Liver (tissue), 9 donors: ENCODE data around the gene KRT83. TPM values are rescaled to one million over a fixed set of nuclear protein-coding genes. Genes with fewer than 3 reads are reported as not detected.

Source experiments
- DNase-seq: peaks from one replicate; pipeline ENCODE4 v3.0.0-alpha.2; 2017; ENCODE audit warnings: low spot score
- H3K27ac ChIP-seq, 2 donors: one replicate each; pipeline ENCODE4 v1.7.0; 2013; ENCODE audit warnings: inconsistent platforms in 2 of 2, low read length in 2 of 2, control low read depth in 1 of 2, low read depth in 1 of 2, mild to moderate bottlenecking in 1 of 2
- H3K27me3 ChIP-seq, 4 donors: one replicate each; pipeline versions ENCODE4 v1.6.1 to v1.7.0; 2013; ENCODE audit warnings: low read length in 3 of 4, inconsistent platforms in 1 of 4, mild to moderate bottlenecking in 1 of 4, moderate library complexity in 1 of 4; ENCODE audit not compliant: control insufficient read depth in 4 of 4, insufficient read depth in 4 of 4
- H3K36me3 ChIP-seq, 4 donors: one replicate each; pipeline versions ENCODE4 v1.6.1 to v1.7.0; 2013; ENCODE audit warnings: low read length in 3 of 4, mild to moderate bottlenecking in 3 of 4, low read depth in 1 of 4, moderate library complexity in 1 of 4; ENCODE audit not compliant: control insufficient read depth in 4 of 4, insufficient read depth in 3 of 4
- H3K4me1 ChIP-seq, 4 donors: one replicate each; pipeline versions ENCODE4 v1.6.1 to v1.7.0; 2013; ENCODE audit warnings: low read length in 3 of 4, mild to moderate bottlenecking in 3 of 4, moderate library complexity in 1 of 4; ENCODE audit not compliant: control insufficient read depth in 4 of 4, insufficient read depth in 4 of 4
- H3K4me3 ChIP-seq, 3 donors: one replicate each; pipeline versions ENCODE4 v1.6.1 to v1.7.0; 2013; ENCODE audit warnings: low read length in 3 of 3, control low read depth in 1 of 3, low read depth in 1 of 3, mild to moderate bottlenecking in 1 of 3
- H3K9ac ChIP-seq, 2 donors: one replicate each; pipeline ENCODE4 v1.7.0; 2013; ENCODE audit warnings: low read length in 2 of 2, mild to moderate bottlenecking in 2 of 2, moderate library complexity in 2 of 2, control low read depth in 1 of 2, low read depth in 1 of 2
- H3K9me3 ChIP-seq, 4 donors: one replicate each; pipeline versions ENCODE4 v1.6.1 to v1.7.0; 2013; ENCODE audit warnings: low read length in 3 of 4; ENCODE audit not compliant: control insufficient read depth in 4 of 4
- EGR1 ChIP-seq, 2 donors: IDR thresholded peaks; 2 replicates each; pipeline ENCODE4 v1.6.1; 2016 to 2018; ENCODE audit warnings: antibody characterized with exemption in 2 of 2, low read depth in 2 of 2
- FOXA1 ChIP-seq: IDR thresholded peaks from 2 replicates; pipeline ENCODE4 v1.6.1; 2016; ENCODE audit warnings: antibody characterized with exemption
- FOXA2 ChIP-seq: IDR thresholded peaks from 2 replicates; pipeline ENCODE4 v1.6.1; 2016; ENCODE audit warnings: antibody characterized with exemption
- GABPA ChIP-seq, 2 donors: IDR thresholded peaks in 1 of 2; conservative IDR thresholded peaks in 1 of 2; 2 replicates each; pipeline ENCODE4 v1.6.1; 2016; ENCODE audit warnings: antibody characterized with exemption in 2 of 2, mild to moderate bottlenecking in 1 of 2, moderate library complexity in 1 of 2
- HNF4A ChIP-seq, 2 donors: conservative IDR thresholded peaks; 2 replicates each; pipeline ENCODE4 v1.6.1; 2016; ENCODE audit warnings: antibody characterized with exemption in 2 of 2, mild to moderate bottlenecking in 2 of 2
- HNF4G ChIP-seq: IDR thresholded peaks from 2 replicates; pipeline ENCODE4 v1.6.1; 2016; ENCODE audit warnings: antibody characterized with exemption
- NR2F2 ChIP-seq: IDR thresholded peaks from 2 replicates; pipeline ENCODE4 v1.6.1; 2016; ENCODE audit warnings: antibody characterized with exemption
- RAD21 ChIP-seq, 2 donors: IDR thresholded peaks; 2 replicates each; pipeline ENCODE4 v1.6.1; 2016; ENCODE audit warnings: antibody characterized with exemption in 2 of 2, mild to moderate bottlenecking in 2 of 2
- RXRA ChIP-seq, 2 donors: IDR thresholded peaks; 2 replicates each; pipeline ENCODE4 v1.6.1; 2017 to 2018; ENCODE audit warnings: antibody characterized with exemption in 2 of 2, mild to moderate bottlenecking in 1 of 2
- SP1 ChIP-seq: IDR thresholded peaks from 2 replicates; pipeline ENCODE4 v1.6.1; 2018; ENCODE audit warnings: antibody characterized with exemption, mild to moderate bottlenecking
- TAF1 ChIP-seq: conservative IDR thresholded peaks from 2 replicates; pipeline ENCODE4 v1.6.1; 2016; ENCODE audit warnings: antibody characterized with exemption, mild to moderate bottlenecking
- YY1 ChIP-seq: IDR thresholded peaks from 2 replicates; pipeline ENCODE4 v1.6.1; 2016; ENCODE audit warnings: antibody characterized with exemption, mild to moderate bottlenecking
- WGBS: extraction: QIAGEN DNeasy Blood & Tissue Kit; methylation state at CpG from one replicate; pipeline ENCODE4 v1.1.7; 2013; 5-methylcytosine and 5-hydroxymethylcytosine counted together
- polyA plus RNA-seq, 2 donors: library from polyadenylated mRNA; stranded (reverse) in 1 of 2; unstranded in 1 of 2; fragments of 200-250 nt in 1 of 2; fragments of >200 nt in 1 of 2; fragmentation: Nextera tagmentation in 1 of 2; extraction: Ambion mirVana in 1 of 2; gene quantifications; one replicate each; pipeline versions ENCODE4 v1.2.1 to v1.2.3, GENCODE V29; 2013 to 2015
- total RNA-seq, 2 donors: library from RNA; depleted of rRNA; stranded (reverse); fragments of >200 nt; gene quantifications; one replicate each; pipeline ENCODE4 v1.2.3, GENCODE V29; 2014
- TF ChIP-seq, protein P1 (sequence below): IDR thresholded peaks from 2 replicates; pipeline ENCODE4 v1.6.1; 2016; ENCODE audit warnings: antibody characterized with exemption, mild to moderate bottlenecking
- TF ChIP-seq, protein P2 (sequence below): IDR thresholded peaks from 2 replicates; pipeline ENCODE4 v1.6.1; 2016; ENCODE audit warnings: antibody characterized with exemption
- TF ChIP-seq, protein P3 (sequence below): fragments of 150-350 bp; IDR thresholded peaks from 2 replicates; pipeline ENCODE4 v1.5.1; 2017; ENCODE audit warnings: improper control_type of control experiment, low read depth, low read length; ENCODE audit not compliant: missing input control
- TF ChIP-seq, protein P4 (sequence below): IDR thresholded peaks from 2 replicates; pipeline ENCODE4 v1.6.1; 2016; ENCODE audit warnings: antibody characterized with exemption
- donor health status: healthy.
- donor health status: healthy.
- donor health status: healthy.
- donor health status: healthy.
- donor health status: healthy.

Gene KRT83
- total and polyA plus RNA-seq, 4 donors: not detected

DNA sequence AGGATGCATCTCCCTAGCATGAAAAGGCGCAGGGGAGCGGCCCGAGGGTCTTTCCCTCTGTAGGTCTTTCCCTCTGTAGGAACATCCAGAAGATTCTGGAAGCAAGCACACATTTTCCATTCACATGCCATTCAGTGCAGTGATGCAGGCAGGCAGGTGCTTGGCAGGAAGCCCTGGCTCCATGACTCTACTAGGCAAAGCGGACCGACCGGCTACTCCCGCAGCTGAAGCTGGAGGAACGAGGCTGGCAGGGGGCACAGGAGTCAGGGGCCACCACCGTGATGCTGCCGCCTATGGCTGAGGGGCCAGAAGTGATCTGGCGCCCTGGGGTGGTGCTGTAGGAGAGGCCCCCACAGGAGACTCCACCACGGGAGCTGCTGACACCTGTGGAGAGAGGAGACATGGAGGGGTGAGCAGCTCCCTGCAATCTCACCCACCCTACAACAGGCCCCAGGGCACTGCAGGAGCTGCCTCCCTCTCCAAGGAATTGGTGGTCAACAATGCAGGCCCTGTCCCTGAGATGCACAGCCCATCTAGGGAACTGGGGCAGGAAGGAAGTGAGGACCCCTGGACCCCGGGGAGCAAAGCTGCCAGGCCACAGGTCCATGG lies 39.6 kb upstream of the KRT83 start (continued):
- TF ChIP-seq YY1: no peak

DNA sequence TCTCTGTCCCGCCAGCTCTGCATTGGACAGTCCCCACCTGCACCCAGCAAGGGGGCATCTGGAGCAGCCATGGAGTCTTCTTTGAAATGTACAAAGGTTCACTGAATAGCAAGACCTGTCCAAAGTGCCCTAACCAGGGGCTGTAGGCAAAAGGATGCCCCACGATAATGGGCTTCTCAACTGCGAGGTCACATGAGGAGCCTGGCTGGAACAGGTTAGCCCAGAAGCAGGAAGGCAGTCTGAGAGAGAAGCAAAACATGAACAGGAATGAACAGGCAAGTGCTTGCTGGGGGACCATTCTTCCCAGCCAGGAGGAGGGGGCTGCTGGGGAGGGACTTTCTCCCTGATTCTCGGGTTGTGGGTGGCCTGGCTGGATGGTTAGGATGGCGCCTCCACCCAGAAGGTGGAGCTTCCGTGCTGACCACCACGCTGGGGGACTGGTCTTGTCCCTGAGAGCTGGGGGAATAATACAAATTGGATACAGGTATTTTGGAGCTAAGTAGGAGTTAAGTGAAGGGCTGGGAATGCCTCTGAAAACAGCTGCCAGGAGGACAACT lies 39.0 kb upstream of the KRT83 start:
- DNase-seq: no peak
- WGBS: 92% methylated on average over 7 of the region's 7 CpGs
- no peak overlapping the region for H3K27ac ChIP-seq
- no peaks in the 10 kb centered on the region for H3K27me3 ChIP-seq
- peaks cover 0 to 15% (median 7%) of the 10 kb centered on the region in 4 donors for H3K4me1 ChIP-seq
- no peaks in the 10 kb centered on the region for H3K36me3 ChIP-seq
- TF ChIP-seq, protein P1, sequence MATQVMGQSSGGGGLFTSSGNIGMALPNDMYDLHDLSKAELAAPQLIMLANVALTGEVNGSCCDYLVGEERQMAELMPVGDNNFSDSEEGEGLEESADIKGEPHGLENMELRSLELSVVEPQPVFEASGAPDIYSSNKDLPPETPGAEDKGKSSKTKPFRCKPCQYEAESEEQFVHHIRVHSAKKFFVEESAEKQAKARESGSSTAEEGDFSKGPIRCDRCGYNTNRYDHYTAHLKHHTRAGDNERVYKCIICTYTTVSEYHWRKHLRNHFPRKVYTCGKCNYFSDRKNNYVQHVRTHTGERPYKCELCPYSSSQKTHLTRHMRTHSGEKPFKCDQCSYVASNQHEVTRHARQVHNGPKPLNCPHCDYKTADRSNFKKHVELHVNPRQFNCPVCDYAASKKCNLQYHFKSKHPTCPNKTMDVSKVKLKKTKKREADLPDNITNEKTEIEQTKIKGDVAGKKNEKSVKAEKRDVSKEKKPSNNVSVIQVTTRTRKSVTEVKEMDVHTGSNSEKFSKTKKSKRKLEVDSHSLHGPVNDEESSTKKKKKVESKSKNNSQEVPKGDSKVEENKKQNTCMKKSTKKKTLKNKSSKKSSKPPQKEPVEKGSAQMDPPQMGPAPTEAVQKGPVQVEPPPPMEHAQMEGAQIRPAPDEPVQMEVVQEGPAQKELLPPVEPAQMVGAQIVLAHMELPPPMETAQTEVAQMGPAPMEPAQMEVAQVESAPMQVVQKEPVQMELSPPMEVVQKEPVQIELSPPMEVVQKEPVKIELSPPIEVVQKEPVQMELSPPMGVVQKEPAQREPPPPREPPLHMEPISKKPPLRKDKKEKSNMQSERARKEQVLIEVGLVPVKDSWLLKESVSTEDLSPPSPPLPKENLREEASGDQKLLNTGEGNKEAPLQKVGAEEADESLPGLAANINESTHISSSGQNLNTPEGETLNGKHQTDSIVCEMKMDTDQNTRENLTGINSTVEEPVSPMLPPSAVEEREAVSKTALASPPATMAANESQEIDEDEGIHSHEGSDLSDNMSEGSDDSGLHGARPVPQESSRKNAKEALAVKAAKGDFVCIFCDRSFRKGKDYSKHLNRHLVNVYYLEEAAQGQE: no peak
- TF ChIP-seq RAD21 (IDR thresholded peaks at IDR 0.05) (no peak), SP1 (no peak), FOXA2 (no peak), TAF1 (no peak), YY1 (no peak), EGR1 (IDR thresholded peaks at IDR 0.05; ENCODE audit: low read depth in 2 of 2) (no peak), RXRA (IDR thresholded peaks at IDR 0.05) (no peak), HNF4G (no peak), FOXA1 (no peak), HNF4A (conservative IDR thresholded peaks at IDR 0.05) (no peak), GABPA (IDR thresholded peaks at IDR 0.05 in 1 of 2, conservative IDR thresholded peaks at IDR 0.05 in 1 of 2) (no peak), NR2F2 (no peak)
- TF ChIP-seq, protein P2, sequence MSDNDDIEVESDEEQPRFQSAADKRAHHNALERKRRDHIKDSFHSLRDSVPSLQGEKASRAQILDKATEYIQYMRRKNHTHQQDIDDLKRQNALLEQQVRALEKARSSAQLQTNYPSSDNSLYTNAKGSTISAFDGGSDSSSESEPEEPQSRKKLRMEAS: no peak
- TF ChIP-seq, protein P3, sequence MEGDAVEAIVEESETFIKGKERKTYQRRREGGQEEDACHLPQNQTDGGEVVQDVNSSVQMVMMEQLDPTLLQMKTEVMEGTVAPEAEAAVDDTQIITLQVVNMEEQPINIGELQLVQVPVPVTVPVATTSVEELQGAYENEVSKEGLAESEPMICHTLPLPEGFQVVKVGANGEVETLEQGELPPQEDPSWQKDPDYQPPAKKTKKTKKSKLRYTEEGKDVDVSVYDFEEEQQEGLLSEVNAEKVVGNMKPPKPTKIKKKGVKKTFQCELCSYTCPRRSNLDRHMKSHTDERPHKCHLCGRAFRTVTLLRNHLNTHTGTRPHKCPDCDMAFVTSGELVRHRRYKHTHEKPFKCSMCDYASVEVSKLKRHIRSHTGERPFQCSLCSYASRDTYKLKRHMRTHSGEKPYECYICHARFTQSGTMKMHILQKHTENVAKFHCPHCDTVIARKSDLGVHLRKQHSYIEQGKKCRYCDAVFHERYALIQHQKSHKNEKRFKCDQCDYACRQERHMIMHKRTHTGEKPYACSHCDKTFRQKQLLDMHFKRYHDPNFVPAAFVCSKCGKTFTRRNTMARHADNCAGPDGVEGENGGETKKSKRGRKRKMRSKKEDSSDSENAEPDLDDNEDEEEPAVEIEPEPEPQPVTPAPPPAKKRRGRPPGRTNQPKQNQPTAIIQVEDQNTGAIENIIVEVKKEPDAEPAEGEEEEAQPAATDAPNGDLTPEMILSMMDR: no peak
- TF ChIP-seq, protein P4, sequence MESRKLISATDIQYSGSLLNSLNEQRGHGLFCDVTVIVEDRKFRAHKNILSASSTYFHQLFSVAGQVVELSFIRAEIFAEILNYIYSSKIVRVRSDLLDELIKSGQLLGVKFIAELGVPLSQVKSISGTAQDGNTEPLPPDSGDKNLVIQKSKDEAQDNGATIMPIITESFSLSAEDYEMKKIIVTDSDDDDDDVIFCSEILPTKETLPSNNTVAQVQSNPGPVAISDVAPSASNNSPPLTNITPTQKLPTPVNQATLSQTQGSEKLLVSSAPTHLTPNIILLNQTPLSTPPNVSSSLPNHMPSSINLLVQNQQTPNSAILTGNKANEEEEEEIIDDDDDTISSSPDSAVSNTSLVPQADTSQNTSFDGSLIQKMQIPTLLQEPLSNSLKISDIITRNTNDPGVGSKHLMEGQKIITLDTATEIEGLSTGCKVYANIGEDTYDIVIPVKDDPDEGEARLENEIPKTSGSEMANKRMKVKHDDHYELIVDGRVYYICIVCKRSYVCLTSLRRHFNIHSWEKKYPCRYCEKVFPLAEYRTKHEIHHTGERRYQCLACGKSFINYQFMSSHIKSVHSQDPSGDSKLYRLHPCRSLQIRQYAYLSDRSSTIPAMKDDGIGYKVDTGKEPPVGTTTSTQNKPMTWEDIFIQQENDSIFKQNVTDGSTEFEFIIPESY: no peak
- no peak overlapping the region for H3K9ac ChIP-seq
- H3K4me3 ChIP-seq: no peak overlapping the region
- no peaks in the 10 kb centered on the region for H3K9me3 ChIP-seq
